ENCODE results near the gene ITGA2B. TPM values are rescaled to one million over a fixed set of nuclear protein-coding genes. Genes with fewer than 3 reads are reported as not detected.

ITGA2B gene
- total and polyA plus RNA-seq, 2 experiments from 2014 or later = 0.77 to 3.6 TPM

GRCh38 chr17:44398692-44399691 is 9.5 kb upstream of the ITGA2B start:
- H3K27ac ChIP-seq = no peak overlapping the region
- H3K4me3 ChIP-seq = no peak overlapping the region
- H3K9me2 ChIP-seq (replicated peaks; ENCODE audit: insufficient read depth) = no peaks in the 10 kb centered on the region
- no peak overlapping the region for H3K4me2 ChIP-seq
- no peak for DNase-seq (ENCODE audit: low spot score)
- no peak overlapping the region for H2AFZ ChIP-seq
- H3K27me3 ChIP-seq = no peaks in the 10 kb centered on the region
- no peaks in the 10 kb centered on the region for H3K36me3 ChIP-seq (replicated peaks; ENCODE audit: insufficient read depth, low read depth)
- H3K9me3 ChIP-seq (ENCODE audit: low read depth) = no peaks in the 10 kb centered on the region
- no peaks in the 10 kb centered on the region for H3K79me2 ChIP-seq
- no peaks in the 10 kb centered on the region for H3K4me1 ChIP-seq (ENCODE audit: insufficient read depth)
- 97% methylated on average over 41 of the region's 41 CpGs for WGBS (ENCODE audit: low lambda C conversion rate, missing lambda C conversion rate)
- TF ChIP-seq EZH2 (IDR thresholded peaks at IDR 0.05; ENCODE audit: borderline replicate concordance) (no peak), EZH2phosphoT487 (IDR thresholded peaks at IDR 0.05; ENCODE audit: low read depth, severe bottlenecking, unreplicated experiment) (no peak), CTCF (IDR thresholded peaks at IDR 0.05; ENCODE audit: poor library complexity) (no peak)
- no peaks in the 10 kb centered on the region for H4K20me1 ChIP-seq (ENCODE audit: insufficient read depth, poor library complexity, severe bottlenecking)

- 96% methylated on average over 8 of the region's 8 CpGs for WGBS (ENCODE audit: low lambda C conversion rate, missing lambda C conversion rate)
- no peaks in the 10 kb centered on the region for H3K36me3 ChIP-seq (replicated peaks; ENCODE audit: insufficient read depth, low read depth)
- H3K4me3 ChIP-seq = no peak overlapping the region
These were observed 8.3 kb upstream of the ITGA2B start for GRCh38 chr17:44397479-44398440.

DNA sequence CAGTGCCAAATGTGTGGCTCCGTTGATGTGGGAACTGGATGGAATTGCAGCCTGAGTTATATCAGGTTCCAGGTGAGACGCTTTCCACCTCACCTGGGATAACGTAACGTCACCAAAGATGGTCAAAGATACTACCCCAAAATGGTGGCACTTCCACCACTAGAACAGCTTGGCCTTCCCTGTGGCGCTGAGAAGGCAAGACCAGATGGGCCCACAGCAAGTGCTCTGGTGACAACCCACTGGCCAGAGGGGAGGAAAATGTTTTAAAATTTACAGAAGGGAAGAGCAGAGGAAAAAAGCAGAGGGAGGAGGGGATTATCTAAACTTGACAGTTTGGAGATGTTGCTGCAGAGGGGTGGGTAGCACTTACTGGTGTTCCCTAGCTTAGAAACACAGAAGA is 7.5 kb upstream of the ITGA2B start:
- Histone ChIP-seq H3K27ac (no peak overlapping the region), H3K4me3 (no peak overlapping the region), H3K79me2 (no peaks in the 10 kb centered on the region), H3K4me1 (ENCODE audit: insufficient read depth) (no peaks in the 10 kb centered on the region), H3K4me2 (no peak overlapping the region), H3K9me3 (ENCODE audit: low read depth) (no peaks in the 10 kb centered on the region), H2AFZ (no peak overlapping the region), H3K27me3 (no peaks in the 10 kb centered on the region), H4K20me1 (ENCODE audit: insufficient read depth, poor library complexity, severe bottlenecking) (no peaks in the 10 kb centered on the region), H3K36me3 (replicated peaks; ENCODE audit: insufficient read depth, low read depth) (no peaks in the 10 kb centered on the region), H3K9me2 (replicated peaks; ENCODE audit: insufficient read depth) (no peaks in the 10 kb centered on the region)
- TF ChIP-seq CTCF (IDR thresholded peaks at IDR 0.05; ENCODE audit: poor library complexity) (no peak), EZH2 (IDR thresholded peaks at IDR 0.05; ENCODE audit: borderline replicate concordance) (no peak), EZH2phosphoT487 (IDR thresholded peaks at IDR 0.05; ENCODE audit: low read depth, severe bottlenecking, unreplicated experiment) (no peak)
- 96% methylated on average over 5 of the region's 5 CpGs for WGBS (ENCODE audit: low lambda C conversion rate, missing lambda C conversion rate)
- no peak for DNase-seq (ENCODE audit: low spot score)

More at GRCh38 chr17:44397479-44398440, 8.3 kb upstream of the ITGA2B start:
- Histone ChIP-seq H3K27ac (no peak overlapping the region), H3K4me1 (ENCODE audit: insufficient read depth) (no peaks in the 10 kb centered on the region), H3K79me2 (no peaks in the 10 kb centered on the region), H3K27me3 (no peaks in the 10 kb centered on the region), H2AFZ (no peak overlapping the region), H4K20me1 (ENCODE audit: insufficient read depth, poor library complexity, severe bottlenecking) (no peaks in the 10 kb centered on the region), H3K9me2 (replicated peaks; ENCODE audit: insufficient read depth) (no peaks in the 10 kb centered on the region), H3K9me3 (ENCODE audit: low read depth) (no peaks in the 10 kb centered on the region), H3K4me2 (no peak overlapping the region)
- TF ChIP-seq CTCF (IDR thresholded peaks at IDR 0.05; ENCODE audit: poor library complexity) (no peak), EZH2phosphoT487 (IDR thresholded peaks at IDR 0.05; ENCODE audit: low read depth, severe bottlenecking, unreplicated experiment) (no peak), EZH2 (IDR thresholded peaks at IDR 0.05; ENCODE audit: borderline replicate concordance) (no peak)
- DNase-seq (ENCODE audit: low spot score) = no peak

All from hepatocyte (in vitro differentiated cells).